NCI-H1436 (cell line): ENCODE data around the gene AP5Z1.

ENCODE experiments used
- DNase-seq: peaks from one replicate; lab custom pipeline; 2025; lab: John Stamatoyannopoulos, UW

AP5Z1 gene

DNA sequence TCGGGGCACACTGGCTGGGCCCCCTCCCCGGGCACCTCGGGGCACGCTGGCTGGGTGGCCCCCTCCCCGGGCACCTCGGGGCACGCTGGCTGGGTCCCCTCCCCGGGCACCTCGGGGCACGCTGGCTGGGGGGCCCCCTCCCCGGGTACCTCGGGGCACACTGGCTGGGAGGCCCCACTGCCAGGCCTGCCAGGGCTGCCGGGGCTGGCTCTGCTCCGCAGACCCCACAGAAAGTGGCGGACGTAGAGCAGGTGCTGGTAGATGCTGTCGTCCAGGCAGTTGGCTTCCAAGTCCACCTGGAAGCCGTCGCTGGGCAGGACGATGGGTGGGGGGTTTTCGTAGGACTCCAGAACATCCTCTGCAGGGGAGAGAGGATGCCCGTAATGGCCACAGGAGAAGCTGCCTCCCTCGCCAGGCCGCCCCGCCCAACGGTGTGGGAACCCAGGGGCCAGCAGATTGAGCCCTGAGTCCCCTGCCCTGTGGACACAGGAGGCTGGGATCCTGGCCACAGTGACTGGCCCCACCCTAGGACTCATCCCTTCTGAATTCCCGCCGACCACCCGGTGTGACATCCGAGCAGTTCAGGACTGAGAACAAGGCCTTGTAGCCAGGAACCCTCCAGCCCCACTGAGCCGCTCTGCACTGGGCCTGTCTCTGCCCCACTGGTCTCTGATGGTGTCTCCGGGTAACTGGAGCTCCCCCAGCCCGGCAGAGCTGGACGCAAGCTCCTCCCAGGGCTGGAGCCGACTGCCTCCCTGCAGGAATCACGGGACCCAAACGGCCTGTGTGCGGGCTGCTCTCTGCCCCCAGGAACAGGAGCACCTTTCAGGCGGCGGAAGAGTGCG, 28.2 kb downstream of the AP5Z1 start:
- no peak for DNase-seq

DNA sequence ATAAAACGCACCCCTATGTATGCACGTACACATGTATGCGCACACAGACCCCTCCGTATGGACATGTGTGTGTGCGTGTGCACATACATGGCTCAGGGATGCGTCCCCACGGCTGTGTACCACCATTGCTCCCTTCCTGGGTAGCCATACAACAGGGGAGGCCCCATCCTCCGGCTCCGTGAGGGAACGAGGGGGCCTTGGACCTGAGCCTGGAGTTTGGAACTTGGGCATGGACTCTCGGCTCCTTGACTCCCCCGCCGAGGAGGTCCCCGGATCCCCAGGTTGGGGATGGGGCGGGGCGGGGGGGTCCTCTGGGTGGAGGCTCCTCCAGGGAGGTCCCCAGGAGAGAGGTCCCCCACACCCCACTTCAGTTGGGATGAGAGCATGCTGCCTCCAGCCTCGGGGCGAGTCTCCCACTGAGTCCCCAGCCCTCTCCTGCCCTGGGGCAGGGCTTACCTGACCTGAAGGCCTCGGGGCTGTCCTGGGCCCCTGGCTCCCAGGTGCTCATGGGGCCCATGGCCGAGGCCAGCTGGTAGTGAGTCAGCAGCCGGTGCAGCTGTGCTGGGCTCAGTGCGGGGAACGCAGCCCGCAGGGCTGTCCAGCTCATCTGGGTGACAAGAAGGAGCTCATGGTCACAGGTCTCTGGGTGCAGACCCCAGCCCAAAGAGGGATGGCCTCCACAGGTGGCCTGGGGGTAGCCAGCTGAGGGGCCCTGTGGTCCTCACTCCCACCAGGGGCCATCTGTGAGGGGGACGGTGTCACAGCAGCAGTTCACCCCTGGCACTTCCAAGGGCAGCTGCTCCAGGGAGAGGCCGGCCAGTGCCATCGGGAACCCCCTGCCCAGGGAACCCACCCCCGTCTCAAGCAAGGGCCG, 29.9 kb downstream of the AP5Z1 start:
- no peak for DNase-seq

DNA sequence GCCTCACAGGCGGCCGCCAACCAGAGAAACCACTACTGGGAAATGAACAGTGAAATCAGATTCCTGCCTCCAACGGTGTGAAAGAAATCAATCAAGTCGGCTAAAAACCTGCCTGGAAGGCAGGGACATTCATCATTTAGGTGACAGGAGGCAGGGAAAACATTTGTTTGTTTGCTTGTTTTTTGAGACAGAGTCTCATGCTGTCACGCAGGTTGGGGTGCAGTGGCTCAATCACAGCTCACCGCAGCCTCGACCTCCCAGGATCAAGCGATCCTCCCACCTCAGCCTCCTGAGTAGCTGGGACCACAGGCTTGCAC, 30.5 kb downstream of the AP5Z1 start:
- no peak for DNase-seq

DNA sequence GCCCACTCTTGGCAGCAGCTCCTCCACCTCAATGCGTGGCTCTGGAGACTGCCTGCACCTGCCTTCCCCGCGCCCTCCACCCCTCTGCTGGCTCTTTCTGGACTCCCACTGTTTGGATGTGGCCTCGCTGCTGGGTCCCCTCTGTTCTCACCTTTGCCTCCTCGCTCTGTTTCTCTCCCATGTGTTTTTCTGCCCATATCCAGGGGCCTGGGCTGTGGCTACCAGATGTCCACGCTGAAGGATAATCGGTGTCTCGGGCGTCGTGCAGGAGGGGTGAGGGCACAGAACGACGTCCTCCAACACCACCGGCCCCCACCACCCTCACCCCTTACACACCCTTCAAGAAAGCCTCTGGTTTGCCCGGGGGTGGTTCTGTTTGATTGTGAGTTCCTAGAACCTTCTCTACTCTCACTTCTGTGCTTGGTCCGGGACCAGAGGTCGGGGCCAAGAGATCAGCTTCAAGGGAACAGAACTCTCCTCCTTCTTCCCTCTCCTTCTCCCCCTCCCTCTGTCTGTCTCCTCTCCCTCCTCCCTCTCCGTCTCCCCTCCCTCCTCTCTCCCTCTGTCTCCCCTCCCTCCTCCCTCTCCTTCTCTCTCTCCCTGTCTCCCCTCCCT, 31.7 kb downstream of the AP5Z1 start:
- no peak for DNase-seq

DNA sequence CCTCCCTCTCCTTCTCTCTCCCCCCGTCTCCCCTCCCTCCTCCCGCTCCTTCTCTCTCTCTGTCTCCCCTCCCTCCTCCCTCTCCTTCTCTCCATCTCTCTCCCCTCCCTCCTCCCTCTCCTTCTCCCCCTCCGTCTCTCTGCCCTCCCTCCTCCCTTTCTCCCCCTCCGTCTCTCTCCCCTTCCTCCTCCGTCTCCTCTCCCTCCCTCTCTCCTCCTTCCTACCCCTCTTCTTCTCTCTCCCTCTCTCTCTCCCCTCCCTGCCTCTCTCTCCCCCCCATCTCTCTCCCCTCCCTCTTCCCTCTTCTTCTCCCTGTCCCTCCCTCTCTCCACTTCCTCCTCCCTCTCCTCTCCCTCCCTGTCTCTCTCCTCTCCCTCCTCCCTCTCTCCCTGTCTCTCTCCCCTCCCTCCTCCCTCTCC, 32.2 kb downstream of the AP5Z1 start:
- no peak for DNase-seq

DNA sequence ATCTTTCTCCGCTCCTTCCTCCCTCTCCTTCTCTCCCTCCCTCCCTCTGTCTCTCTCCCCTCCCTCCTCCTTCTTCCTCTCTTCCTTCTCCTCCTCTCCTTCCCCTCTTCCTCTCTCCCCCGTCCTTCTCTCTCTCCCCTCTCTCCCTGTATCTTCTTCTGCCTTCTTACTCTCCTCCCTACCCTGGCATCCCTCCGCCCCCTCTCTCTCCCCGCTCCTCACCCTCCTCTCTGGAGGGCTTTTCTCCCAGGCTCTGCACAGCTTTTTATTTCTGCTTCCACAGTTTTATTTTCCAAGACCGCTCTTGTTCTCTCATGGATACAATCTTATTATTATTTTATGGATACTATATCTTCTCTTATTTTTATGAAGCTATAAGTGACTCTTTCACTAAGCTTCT, 32.6 kb downstream of the AP5Z1 start:
- no peak for DNase-seq

DNA sequence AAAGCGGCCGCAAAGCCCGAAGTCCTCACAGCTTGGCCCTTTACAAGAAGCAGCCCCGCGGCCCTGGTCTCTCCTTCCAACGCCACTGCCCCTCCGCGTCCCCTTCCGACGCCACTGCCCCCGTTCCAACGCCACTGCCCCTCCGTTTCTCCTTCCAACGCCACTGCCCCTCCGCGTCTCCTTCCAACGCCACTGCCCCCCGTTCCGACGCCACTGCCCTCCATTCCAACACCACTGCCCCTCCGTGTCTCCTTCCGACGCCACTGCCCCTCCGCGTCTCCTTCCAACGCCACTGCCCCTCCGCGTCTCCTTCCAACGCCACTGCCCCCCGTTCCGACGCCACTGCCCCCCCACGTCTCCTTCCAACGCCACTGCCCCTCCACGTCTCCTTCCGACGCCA, 33.1 kb downstream of the AP5Z1 start:
- no peak for DNase-seq

DNA sequence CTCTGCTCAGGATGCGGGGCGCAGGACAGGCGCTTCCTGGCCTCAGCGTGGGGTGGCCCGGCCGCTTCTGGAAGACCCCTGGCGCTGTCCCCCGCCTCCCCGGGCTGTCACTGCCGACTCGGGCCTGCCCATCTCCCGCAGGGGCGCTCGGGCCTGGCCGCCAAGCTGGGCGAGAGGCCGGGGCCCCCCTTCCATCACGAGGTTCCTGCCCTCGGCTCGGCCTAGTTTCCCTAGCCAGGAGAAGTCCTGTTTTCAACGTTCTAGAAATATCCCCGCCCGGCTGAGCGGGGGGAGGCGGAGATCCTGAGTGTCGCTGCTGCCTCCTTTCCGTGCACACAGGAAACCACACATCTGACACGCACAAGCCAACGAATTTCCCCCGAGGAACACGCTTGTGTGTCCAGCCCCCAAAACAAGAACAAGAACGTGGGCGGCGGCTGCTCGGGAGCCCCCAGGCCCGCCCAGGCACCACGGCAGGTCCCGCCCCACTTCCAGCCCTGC, 33.7 kb downstream of the AP5Z1 start:
- DNase-seq, result no peak

DNA sequence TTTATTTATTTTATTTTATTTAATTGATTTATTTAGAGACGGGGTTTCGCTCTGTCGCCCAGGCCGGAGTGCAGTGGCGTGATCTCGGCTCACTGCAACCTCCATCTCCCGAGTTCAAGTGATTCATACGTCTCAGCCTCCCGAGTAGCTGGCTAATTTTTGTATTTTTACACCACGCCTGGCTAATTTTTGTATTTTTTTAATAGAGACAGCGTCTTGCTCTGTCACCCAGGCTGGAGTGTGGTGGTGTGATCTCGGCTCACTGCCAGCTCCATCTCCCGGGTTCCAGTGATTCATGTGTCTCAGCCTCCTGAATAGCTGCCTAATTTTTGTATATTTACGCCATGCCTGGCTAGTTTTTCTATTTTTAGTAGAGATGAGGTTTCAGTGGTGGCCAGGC, 34.2 kb downstream of the AP5Z1 start:
- no peak for DNase-seq

DNA sequence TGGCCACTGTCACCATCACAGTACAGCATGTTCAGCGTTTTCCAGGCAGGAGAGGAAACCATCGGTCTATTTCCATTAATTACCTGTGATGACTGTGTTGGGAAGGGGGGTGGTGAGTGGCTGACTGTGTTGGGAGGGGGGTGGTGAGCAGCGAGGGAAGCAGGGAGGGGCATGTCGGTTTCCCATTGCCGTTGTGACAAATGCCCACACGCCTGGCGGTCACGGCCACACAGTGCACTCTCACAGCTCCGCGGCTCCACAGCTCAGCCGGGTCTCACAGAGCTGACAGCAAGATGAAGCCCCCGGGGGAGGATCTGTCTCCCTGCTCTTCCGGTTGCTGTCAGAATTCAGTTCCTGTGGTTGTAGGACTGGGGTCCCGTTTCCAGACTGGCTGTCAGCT, 39.0 kb downstream of the AP5Z1 start:
- DNase-seq, result no peak

DNA sequence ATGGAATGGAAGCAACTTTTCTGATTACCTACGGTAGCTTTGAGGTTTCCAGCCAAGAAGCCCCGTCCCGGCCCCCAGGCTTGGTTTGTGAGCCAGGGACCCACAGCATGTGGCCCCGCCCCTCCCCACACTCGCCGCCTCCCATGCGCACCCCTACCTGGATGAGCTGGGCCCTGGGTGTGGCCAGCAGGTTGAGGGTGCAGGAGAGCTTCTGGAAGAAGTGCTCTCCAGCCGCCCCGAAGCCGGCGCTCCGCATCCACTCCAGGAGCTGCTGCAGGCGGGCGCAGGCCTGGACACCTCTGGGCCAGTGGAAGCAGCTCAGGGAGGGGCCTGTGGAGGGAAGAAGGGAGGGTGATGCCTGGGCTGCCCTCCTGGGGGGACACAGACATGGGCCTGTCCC, 39.7 kb downstream of the AP5Z1 start:
- no peak for DNase-seq

DNA sequence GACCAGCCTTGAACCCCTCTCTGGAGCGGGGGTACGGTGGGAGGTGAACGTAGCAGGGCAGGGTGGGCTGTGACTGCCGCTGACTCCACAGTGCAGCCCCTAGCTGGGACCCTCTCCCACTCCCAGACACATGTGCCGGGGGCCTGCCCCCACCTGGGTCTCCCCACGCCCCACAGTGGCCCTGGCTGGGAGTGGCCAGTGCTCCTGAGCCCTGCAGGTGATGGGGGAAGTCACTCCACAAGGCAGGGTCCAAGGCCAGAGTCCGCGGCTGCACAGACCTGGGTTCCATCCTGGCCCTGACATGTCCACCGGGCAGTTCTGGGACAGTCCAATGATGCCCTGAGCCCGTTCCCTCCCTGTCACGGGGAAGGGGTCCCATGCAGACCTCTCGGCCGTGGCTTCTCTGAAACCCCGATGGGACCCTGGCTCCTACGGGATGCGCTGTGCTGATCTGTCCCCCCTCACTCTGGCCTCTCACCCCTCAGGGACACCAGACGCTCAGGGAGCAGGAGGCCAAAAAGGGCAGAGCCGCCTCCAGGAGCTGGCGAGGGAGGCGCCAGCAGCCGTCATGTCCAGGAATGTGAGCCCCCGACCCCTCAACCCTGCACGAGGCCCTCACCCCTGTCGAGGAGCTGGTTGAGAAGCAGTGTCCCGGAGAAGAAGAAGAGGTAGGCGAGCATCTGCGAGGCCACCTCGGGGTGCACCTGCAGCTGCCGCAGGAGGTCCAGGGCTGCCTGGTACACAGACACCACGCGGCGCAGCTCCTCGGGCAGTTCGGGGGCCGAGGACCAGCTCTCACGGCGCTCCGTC, 40.4 kb downstream of the AP5Z1 start:
- DNase-seq, result no peak

DNA sequence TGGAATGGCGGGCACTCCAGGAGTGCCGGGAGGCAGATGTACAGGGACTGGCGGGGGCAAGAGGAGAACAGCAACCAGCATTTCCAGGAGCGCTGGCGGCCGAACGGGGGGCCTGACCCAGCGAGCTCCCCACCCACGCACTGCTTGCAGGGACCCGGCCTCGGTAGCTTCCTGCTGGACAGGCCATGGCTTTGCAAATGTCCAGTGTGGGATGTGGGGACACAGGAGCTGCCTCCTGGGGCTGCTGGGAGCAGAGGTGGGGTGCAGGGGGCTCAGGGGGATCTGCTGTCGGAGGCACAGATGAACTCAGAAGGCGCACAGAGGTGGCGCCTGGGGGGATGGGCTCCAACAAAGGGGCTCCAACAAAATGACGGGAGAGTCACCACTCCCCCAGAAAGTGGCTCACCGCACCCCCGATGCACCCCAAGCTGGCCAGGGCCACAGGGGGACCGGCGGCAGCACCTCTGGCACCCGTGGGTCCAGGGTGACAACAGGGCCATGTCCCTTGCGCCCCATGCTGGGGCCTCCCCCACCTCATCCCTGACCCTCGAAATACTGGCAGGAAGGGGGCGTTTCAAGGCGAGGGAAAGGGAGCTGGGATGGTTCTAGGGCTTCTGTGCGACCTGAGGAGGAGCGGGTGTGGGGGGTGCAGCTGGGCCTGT, 41.1 kb downstream of the AP5Z1 start:
- no peak for DNase-seq

DNA sequence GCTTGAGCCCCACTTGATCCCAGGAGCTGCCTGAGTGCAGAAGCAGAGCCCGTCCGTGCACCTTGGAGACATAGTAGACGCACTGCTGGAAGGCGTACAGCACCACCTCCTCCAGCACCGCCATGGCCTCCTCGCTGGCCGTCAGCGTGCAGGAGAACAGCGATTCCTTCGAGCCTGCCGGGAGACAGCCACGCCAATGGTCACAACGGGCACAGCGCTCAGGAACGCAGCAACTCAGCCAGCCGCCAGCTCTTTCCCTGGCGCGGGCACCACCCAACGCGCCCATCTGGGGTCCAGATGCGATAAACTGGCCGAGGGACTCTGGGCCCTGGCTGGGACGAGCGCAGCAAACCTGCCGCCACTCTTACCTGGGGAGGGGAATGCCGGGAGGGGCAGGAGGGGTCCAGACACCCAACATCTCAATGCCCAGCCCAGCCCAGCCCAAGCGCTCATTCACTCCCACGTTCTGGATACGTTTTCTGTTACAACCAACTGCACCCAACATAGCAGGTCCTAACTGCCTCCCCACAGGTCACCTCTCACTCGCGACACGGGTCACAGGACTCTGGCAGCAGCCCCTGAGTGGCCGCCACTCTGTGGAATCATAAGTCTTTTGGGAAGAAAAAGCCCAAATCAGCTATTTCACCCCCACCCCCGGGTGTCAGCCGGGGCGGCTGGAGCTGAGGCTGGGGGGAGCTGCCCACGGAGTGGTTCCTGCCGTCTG, 41.9 kb downstream of the AP5Z1 start:
- DNase-seq, result no peak

DNA sequence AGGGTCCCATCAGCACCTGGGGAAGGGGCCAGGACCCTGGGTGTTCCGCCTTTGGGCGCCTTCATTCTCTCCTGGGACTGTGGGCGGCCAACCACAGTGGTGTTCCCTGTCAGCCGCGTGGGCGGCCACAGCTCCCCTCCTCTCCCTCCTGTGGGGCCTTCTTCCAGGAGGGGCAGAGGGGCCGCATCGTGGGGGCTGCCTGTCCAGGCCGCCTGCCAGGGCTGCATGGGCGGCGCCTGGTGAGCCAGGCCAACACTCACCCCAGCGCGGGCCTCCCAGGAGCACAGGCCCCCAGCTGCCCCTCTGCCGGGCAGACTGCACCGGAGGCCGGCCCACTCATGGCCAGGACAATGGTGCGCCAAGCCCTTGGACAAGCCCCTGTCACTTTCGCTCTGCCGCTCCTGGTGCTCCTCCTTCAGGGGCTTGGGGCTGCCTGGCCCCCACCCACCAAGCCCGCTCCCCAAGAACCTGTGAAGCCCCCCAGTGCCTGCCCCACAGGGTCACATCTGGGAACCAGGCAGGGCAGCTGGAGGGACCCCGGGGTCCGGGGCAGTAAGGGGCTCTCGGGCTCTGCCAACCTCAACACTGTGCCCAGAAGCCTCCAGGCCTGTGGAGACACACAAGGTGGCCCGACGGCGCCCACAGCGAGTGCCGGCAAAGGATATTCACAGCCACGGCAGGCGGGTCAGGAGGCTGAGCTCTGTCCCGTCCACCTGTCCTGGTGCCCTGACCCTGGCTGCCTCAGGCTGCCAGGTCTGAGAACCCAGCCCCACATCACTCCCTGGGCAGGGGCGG, 42.8 kb downstream of the AP5Z1 start:
- DNase-seq, result no peak

DNA sequence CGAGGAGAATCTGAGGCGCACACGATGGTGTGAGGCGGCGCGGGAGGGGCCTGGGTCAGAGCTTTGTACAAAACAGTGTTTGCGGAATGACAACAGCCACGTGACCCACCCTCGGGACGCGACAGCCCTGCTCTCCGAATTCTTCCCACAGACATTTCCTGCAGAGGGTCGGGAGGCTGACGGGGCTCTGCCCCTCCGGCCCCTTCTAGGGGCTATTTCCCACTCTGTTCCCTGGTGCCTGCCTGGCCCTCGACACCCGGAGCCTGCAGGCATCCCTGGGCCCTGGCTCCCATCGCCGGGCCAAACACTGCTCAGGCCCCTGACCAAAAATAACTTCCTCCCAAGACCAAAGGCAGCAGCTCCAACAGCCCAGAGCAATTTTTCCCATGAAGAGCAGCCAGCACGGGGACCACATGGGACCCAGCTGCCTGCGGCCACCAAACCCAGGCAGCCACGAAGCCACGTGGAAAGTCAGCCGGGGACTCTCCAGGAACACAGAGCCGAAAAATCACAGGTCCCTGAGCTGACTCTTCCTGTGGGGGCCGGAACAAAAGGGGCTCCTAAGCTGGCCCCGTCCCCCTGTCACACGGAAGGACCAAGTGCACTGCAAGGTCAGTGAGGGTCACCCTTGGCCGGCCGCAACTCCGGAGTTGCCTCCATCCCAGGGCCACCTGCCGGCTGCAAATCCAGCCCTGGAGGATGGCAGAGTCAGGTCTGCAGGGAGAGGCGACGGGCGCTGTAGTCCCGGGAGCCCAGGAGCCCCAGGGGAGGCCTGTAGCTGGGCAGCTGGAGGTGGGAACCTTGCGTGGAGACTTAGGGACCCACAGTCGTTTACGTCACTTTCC, 44.4 kb downstream of the AP5Z1 start:
- DNase-seq, result no peak

DNA sequence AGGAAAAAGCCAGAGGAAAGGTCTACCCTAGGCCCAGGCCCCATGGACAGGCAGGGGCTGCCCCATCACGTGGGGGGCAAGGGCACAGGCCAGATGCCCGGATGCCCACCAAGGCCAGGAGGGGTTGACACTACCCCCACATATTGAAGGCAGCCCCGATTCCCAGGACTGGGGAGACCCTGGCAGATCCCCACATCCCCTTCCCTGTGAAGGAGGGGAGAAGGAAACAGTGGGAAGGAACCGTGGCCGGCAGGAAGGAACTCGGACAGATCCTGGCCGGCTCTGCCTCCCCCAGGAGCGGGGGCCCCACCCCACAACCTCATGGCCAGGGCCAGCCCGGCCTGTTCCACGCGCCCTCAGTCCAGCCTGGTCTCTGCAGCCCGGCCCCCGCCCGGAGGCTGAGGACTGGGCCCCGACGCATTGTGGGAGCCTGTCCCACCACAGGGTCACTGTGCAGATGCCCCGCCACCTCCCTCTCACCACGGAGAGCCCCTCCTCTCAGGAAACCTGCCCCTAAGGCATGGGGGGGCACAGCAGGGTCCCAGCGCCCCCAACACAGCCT, 45.1 kb downstream of the AP5Z1 start:
- DNase-seq, result no peak

DNA sequence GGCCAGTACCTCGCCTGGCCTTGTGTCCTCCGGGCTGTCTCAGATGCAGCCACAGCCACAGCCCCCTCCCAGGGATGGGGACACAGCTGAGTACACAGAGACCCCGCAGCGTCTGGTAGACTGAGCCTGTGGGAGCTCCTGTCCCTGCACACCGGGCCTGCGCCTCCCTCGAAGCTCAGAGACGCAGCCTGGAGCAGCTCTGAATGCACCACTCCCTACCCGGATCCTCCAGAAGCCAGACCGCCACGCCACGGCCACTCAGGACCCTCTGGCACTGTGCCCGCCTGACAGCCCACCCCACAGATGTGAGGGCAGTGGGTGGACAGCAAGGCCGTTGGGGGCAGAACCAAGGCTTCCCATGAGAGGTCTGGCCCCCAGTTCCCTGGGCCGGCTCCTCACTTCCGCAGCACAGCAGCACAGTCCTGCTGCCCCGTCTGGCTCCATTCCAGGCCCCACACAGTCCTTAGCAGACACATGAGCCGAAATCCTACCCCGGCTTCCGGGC, 45.6 kb downstream of the AP5Z1 start:
- DNase-seq, result no peak
